Mammary epithelial cell (primary cell): Measurements from ENCODE around the gene CDADC1.

Experiments
- EZH2 ChIP-seq: IDR thresholded peaks from 2 replicates; pipeline ENCODE4 v1.6.1; 2012; ENCODE audit warnings: low read length, inconsistent platforms, borderline replicate concordance
- TF ChIP-seq, protein P1 (sequence below), 2 donors: IDR thresholded peaks in 1 of 2; conservative IDR thresholded peaks in 1 of 2; 2 replicates each; pipeline ENCODE4 v1.5.1; 2011 to 2012; ENCODE audit warnings: inconsistent platforms in 2 of 2, low read length in 2 of 2, mild to moderate bottlenecking in 2 of 2, control low read depth in 1 of 2, low read depth in 1 of 2; ENCODE audit not compliant: insufficient read depth in 1 of 2; ENCODE audit errors: extremely low read depth in 1 of 2

DNA sequence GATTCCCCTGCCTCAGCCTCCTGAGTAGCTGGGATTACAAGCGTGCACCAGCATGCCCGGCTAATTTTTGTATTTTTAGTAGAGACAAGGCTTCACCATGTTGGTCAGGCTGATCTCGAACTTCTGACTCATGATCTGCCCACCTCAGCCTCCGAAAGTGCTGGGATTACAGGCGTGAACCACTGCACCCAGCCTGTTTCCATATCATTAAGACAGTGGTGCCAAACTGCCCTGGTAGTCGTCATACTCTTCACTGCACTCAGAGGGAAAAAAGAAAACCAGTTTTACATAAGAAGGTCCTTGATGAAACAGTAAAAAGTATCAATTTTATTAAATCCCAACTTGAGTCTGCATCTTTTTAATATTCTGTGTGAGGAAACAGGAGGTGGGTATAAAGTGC is 14.9 kb downstream of the CDADC1 start:
- no peak for TF ChIP-seq EZH2
- TF ChIP-seq, protein P1, sequence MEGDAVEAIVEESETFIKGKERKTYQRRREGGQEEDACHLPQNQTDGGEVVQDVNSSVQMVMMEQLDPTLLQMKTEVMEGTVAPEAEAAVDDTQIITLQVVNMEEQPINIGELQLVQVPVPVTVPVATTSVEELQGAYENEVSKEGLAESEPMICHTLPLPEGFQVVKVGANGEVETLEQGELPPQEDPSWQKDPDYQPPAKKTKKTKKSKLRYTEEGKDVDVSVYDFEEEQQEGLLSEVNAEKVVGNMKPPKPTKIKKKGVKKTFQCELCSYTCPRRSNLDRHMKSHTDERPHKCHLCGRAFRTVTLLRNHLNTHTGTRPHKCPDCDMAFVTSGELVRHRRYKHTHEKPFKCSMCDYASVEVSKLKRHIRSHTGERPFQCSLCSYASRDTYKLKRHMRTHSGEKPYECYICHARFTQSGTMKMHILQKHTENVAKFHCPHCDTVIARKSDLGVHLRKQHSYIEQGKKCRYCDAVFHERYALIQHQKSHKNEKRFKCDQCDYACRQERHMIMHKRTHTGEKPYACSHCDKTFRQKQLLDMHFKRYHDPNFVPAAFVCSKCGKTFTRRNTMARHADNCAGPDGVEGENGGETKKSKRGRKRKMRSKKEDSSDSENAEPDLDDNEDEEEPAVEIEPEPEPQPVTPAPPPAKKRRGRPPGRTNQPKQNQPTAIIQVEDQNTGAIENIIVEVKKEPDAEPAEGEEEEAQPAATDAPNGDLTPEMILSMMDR (conservative IDR thresholded peaks at IDR 0.05 in 1 of 2, IDR thresholded peaks at IDR 0.05 in 1 of 2; ENCODE audit: extremely low read depth in 1 of 2, insufficient read depth in 1 of 2, low read depth in 1 of 2, low read length in 2 of 2), result no peak
